K562 (cell line): ENCODE results near the gene ZNF189.

Experiments
- CLOCK ChIP-seq: fragments of 250-450 bp; sonication (Bioruptor Pico); IDR thresholded peaks from 2 replicates; pipeline ENCODE4 v1.4.0; 2020; ENCODE audit warnings: mild to moderate bottlenecking, moderate library complexity, borderline replicate concordance
- CREM ChIP-seq: IDR thresholded peaks from 2 replicates; pipeline ENCODE4 v1.6.1; 2014; ENCODE audit warnings: antibody characterized with exemption, low read depth
- CTCF ChIP-seq, 3 experiments: IDR thresholded peaks in 2 of 3; conservative IDR thresholded peaks in 1 of 3; 2 replicates each; pipeline ENCODE4 v1.5.1; 2011 to 2012; ENCODE audit warnings: low read length in 3 of 3, mild to moderate bottlenecking in 3 of 3, control low read depth in 2 of 3, improper control_type of control experiment in 1 of 3, inconsistent platforms in 1 of 3, low read depth in 1 of 3, mixed read lengths in 1 of 3, moderate library complexity in 1 of 3; ENCODE audit not compliant: insufficient read depth in 2 of 3
- NR3C1 ChIP-seq: sonication (generic); formaldehyde crosslinking; IDR thresholded peaks from 2 replicates; pipeline ENCODE4 v1.8.1; 2022; ENCODE audit warnings: missing genetic modification reagents
- RAD21 ChIP-seq, 2 experiments: fragments of 250-450 bp in 1 of 2; fragments of 450-650 bp in 1 of 2; sonication (Bioruptor Pico) in 1 of 2; formaldehyde crosslinking in 1 of 2; IDR thresholded peaks in 1 of 2; conservative IDR thresholded peaks in 1 of 2; 2 replicates each; pipeline versions ENCODE4 v1.4.0 to v1.8.0; 2020 to 2022; ENCODE audit warnings: mild to moderate bottlenecking in 2 of 2, moderate library complexity in 1 of 2
- TRIM24 ChIP-seq, 2 experiments: fragments of 450-650 bp; IDR thresholded peaks; 2 replicates each; pipeline ENCODE4 v1.6.1; 2016
- ZZZ3 ChIP-seq: fragments of 450-650 bp; IDR thresholded peaks from 2 replicates; pipeline ENCODE4 v1.6.1; 2016; ENCODE audit warnings: antibody characterized with exemption, mild to moderate bottlenecking, moderate library complexity
- TF ChIP-seq, protein P1 (sequence below): sonication (generic); formaldehyde crosslinking; IDR thresholded peaks from 2 replicates; pipeline ENCODE4 v1.8.0; 2022; ENCODE audit warnings: mild to moderate bottlenecking, missing genetic modification reagents

DNA sequence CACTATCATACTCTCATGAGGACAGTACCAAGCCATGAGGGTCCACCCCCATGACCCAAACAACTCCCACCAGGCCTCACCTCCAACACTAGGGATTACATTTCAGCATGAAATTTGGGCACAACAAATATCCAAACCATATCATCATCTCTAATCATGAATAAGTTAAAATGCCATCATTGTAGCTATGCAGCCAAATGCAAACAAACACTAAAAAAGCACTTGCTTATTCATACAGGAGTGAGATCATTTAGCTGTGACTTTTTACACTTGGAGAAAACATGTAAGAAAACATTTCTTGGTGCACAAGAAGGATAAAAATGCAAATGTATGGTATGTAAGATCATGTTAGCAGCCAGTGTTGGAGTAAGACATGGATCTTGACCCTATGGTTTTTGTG, 38.0 kb upstream of the ZNF189 start:
- no peak for TF ChIP-seq TRIM24 (IDR thresholded peaks at IDR 0.05)
- TF ChIP-seq CTCF (IDR thresholded peaks at IDR 0.05 in 2 of 3, conservative IDR thresholded peaks at IDR 0.05 in 1 of 3; ENCODE audit: insufficient read depth in 2 of 3, low read depth in 1 of 3, low read length in 3 of 3), result no peak
- no peak for TF ChIP-seq ZZZ3
- TF ChIP-seq, protein P1, sequence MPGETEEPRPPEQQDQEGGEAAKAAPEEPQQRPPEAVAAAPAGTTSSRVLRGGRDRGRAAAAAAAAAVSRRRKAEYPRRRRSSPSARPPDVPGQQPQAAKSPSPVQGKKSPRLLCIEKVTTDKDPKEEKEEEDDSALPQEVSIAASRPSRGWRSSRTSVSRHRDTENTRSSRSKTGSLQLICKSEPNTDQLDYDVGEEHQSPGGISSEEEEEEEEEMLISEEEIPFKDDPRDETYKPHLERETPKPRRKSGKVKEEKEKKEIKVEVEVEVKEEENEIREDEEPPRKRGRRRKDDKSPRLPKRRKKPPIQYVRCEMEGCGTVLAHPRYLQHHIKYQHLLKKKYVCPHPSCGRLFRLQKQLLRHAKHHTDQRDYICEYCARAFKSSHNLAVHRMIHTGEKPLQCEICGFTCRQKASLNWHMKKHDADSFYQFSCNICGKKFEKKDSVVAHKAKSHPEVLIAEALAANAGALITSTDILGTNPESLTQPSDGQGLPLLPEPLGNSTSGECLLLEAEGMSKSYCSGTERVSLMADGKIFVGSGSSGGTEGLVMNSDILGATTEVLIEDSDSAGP (CRISPR knock-in tag), result no peak
- no peak for TF ChIP-seq CREM
- TF ChIP-seq NR3C1, result no peak
- TF ChIP-seq RAD21 (CRISPR knock-in tag; conservative IDR thresholded peaks at IDR 0.05 in 1 of 2, IDR thresholded peaks at IDR 0.05 in 1 of 2), result no peak
- no peak for TF ChIP-seq CLOCK
